Effector CD4-positive, alpha-beta T cell (primary cell): ENCODE measurements around the gene GMPPB.
"Not testable (repeated sequence)": the region's sequence is repeated elsewhere in the genome, so short reads cannot be mapped to it uniquely, and the experiment has no call there.

Experiments used
- DNase-seq: peaks from one replicate; pipeline ENCODE4 v3.0.0-alpha.2; 2020

GMPPB gene

DNA sequence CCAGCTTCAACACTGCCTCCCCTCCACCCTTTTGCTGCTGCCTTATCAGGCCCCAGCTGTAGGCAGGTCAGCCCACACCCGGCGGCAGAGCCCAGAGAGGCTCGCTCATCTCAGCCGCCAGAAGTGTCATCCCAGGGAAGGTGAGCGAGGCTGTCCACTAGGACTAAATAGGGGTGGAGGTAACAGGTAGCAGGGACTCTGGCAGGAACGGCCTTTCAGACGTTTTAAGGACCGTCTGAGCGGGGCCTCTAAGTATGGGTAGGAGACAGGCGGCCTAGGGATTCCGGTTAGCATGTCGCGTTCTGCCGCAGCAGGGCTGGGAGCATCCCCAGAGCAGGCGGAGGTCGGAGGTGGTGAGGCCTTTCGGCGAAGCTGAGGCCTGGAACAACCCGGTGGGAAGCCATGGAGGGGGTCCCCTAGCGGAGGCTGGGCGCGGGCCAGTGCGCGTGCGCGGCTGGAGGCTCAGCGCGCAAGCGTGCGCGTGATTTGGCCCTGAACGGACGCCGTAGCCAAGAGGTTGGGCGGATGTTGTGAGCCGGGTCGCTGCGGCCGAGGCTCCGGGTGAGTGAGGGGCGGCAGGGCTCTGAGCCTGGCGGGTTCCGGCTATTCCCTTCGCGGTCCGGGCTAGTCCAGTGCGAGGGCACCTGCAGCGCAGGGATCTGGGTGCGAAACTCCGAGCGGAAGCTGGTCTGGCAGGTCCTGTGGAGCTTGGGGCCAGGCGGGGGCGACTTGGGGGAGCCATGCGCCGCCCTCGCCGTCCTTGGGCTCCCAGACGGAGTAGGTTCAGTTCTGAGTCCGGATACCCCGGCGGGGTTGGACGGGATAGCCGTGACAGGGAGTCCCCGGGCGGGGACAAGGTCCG lies 34.5 kb downstream of the GMPPB start, which contains the start of the genes MST1 and RNF123:
Gene MST1, minus strand, starts transcription at position 429 of the 862 bp plus-strand sequence. CDS start 783 bp downstream, outside the sequence.
Gene RNF123, plus strand, starts transcription at position 512 of the 862 bp plus-strand sequence. CDS start 1,609 bp downstream, outside the sequence.
- DNase-seq = peak; percentile 91

DNA sequence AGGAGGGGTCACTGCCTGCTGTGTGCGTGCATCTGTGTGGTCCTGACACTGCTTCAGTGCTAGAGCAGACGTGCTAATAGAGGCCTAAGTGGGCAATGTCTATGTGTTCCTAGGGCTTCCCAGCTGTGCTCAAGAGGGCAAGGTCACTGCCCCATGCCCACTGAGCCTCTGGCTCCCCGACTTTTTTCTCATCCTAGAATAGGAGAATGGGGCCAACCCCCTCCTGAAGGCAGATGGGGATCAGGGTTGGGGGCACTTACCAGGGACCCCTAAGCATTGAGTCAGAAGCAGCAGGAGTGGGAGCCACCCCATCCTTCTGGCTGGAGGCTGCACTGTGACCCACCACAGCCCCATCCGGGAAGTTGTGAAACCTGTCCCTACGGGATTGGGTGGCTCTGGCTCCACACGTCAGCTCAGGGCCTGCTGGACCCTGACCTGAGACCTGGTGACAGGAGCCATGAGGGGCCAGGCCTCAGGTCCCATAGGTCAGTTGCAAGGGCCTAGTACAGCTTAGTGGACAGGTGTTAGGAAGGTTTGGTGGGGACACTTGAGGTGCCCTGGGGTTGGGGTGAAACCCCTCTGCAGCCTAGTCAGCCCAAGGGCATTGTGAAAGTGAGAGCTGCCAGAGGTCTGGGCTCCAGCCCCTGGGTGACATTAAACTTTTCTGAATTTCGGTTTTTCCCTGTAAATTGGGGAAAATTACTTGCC lies 35.3 kb downstream of the GMPPB start:
- DNase-seq = not testable (repeated sequence)

DNA sequence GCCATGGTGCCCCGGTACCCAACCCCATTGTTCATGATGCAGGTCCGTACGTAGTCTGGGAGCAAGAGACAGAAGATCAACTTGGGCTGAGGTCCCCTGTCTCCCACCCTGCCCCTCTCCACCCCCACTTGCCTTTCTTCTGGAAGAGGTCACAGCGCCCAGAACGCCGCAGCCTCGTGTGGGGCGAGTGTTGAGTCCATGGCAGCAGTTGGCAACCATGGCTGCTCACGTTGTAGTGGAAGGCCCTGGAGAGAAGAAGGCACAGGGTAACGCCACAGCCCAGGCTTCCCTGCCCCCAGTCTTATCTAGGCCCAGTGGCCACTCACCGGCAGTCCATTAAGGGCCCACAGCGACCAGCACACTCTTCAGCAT lies 36.3 kb downstream of the GMPPB start:
- DNase-seq = not testable (repeated sequence)

DNA sequence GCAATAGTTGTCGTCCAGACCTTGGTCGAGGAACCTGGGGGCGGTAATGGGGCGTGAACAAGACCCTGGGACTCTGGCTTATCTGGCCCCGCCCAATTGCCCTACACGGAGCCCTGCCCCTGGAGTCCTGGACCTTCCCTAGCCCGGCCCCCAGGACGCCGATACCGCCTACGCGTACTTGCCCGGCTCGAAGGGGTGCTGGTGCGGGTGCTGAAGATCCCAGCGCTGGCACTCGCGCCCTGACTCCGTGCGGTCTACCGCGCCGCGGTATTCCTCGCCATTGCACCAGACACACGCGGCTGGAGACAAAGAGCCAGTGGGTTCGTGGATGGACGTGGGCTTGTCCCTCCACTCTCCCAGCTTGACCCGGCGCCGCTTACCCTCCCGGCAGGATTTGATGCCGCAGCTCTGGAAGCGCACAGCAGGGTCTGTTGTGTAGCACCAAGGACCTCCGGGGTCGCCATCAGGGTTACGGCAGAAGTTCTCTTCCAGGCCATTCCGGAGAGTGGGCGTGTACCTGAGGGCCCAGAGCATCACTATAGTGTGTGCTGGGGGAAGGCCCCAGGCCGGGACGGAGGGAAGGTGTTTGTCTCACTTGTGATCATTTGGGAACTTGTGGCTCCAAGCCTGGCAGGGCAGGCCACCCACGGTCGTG lies 36.9 kb downstream of the GMPPB start:
- DNase-seq = peak; percentile 21

DNA sequence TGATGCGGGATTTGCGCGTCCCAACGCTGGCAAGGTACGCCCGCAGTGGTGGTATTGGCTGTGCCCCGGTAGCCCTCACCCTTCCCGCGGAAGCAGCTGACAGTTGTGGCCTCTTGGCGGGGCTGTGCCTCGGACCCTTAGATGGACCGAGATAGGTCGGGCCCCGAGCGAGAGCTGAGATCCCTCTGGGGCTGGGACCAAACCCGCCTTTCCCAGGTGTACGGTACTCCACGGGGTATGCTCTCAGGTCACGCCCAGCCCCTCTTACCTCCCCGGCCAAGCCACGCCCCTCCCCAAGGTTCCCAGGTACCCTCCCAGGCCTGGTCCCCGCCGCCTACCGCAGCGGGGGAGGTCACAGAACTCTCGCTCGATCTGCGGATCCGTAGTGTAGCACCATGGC lies 37.4 kb downstream of the GMPPB start:
- peak; percentile 23 for DNase-seq

DNA sequence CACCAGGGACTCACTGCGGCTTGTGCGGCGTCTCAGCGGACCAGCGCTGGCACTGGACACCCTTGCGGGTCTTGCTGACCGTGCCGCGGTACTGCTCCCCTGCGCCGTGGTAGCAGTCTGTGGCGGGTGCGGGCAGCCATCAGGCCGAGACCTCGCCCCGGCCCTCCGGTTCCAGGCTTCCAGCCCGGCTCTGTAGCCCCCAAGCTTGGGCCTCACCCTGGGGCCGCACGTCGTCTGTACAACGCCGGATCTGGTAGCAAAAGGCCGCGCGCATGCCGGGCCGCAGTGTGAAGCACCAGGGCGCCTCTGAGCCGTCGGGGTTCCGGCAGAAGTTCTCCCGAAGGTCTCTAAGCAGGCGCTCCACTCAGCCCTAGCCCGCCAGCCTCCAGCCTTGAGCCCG lies 37.9 kb downstream of the GMPPB start:
- DNase-seq = not testable (repeated sequence)

DNA sequence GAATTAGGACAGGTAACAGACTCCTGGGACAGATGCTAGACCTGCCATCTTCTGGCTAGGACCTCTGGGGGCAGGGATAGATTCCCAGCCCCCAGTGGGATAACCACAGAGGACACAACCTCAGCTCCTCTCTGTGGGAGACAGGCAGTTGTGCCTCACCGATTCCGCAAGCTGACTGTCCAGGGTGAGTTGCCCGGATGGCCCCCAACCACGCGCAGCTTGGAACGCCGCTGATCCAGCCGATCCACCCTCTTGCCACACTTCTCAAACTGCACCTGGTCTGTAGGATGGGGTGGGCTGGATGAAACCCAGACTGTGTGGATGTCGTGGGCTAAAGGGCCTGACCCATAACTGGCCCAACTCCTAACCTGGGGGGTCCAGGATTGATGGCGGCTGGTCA lies 38.6 kb downstream of the GMPPB start:
- not testable (repeated sequence) for DNase-seq

- DNase-seq = not testable (repeated sequence)
Measured at GRCh38 chr3:49684453-49684852, 39.3 kb downstream of the GMPPB start.

- no peak for DNase-seq
Measured at GRCh38 chr3:49683162-49683561, 40.6 kb downstream of the GMPPB start.

GRCh38 chr3:49681543-49681942 lies 42.2 kb downstream of the GMPPB start:
- no peak for DNase-seq

GRCh38 chr3:49681232-49681522 lies 42.6 kb downstream of the GMPPB start:
- DNase-seq = no peak

- DNase-seq = no peak
Measured at GRCh38 chr3:49680493-49681231, 43.1 kb downstream of the GMPPB start.

DNA sequence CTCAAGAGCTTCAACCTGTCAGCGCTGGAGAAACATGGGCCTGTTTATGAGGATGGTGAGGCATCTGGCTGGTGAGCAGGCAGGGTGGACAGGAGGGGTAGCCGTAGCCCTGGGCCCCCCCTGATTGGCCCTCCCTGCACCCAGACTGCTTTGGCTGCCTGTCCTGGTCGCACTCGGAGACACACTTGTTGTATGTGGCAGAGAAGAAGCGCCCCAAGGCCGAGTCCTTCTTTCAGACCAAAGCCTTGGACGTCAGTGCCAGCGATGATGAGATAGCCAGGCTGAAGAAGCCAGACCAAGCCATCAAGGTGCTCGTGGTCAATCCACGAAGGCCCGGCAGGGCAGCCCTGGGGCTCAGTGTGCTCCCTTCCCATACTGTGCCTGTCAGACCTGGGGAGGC lies 47.8 kb downstream of the GMPPB start:
- no peak for DNase-seq

DNA sequence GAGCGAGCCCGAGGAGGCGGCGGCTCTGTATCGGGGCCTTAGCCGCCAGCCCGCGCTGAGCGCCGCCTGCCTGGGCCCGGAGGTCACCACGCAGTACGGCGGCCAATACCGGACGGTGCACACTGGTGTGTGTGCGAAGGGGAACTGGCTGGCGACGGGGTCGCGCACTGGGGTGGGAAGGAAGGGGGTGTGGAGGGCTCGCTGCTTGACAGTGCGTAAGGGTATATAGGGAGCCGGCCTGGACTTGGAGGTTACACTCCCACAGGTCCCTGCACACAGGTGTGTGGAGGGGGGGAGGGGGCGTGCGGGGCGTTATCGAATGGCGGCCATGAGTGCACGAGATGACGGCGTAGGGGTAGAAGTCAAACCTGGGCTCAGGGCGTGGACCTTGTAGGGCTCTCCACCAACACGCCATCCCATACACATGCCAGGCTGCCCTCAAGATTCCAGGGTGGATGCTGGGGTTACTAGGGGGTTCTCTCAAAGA lies 49.2 kb downstream of the GMPPB start:
- peak; percentile 16 for DNase-seq

DNA sequence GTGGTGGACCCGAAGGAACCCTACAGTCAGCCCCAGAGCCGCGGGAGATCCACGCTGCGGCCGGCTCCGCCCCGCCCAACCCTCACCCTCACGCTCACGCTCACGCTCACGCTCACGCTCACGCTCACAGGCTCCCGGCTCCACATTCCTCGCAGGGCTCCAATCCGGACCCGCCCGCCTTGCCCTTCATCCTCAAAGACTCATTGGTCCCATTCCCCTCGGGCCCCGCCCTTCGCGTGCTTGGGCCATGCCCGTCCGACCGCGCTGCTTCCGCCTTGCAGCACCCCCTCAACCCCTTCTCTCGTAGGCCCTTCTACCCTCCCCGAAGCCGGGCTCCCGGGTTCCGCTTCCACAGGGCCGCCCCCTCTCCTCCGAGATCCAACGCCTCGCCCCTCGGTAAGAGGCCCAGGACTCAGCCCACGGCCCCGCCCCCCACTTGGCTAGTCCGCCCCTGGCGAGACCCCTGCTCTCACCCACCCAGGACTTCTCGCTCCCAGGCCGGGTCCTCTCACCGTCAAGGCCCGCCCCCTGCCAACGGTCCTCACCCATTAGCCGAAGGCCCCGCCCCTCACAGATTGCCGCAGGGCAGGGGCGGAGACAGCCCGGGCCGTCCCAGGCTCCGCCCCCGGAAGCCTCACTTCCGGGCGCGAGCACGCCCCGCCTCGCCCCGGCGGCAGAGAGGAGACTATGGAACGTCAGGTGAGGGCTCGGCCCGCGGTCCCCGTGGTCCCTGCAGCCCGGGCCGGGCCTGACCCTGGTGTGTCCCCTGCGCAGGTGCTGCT lies 49.8 kb downstream of the GMPPB start, which contains the start of gene APEH:
Gene APEH, plus strand, starts transcription at position 637 of the 782 bp plus-strand sequence. Its CDS starts 51 bp downstream, at position 688.
- DNase-seq = peak; percentile 94

DNA sequence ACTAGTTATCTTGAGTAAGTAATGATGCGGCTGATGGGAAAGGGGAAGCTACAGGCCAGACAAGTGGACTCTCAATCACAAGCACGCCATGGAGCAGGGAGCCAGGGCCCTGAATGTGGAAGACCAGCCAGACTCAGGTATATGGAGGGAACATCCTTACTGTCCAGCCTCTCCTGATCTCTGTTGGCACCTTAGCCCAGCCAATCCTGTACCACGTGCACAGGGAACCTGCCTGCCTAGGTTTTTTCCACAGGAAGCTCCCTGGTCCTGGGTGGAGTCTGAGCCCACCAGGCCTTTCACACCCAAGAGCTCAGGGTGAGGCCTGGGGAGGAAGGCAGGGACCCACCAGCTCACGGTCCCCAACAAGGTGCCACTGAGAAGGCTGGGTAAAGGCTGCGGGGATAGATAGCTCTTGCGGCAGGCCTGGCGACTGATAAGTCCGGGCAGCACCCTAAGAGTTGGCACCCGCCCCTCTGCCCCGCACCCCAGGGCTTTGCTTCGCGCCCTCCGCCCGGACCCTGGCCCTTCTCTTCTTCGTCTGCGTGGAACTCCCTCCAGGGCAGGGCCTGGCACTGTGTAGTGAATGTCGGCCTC lies 50.5 kb downstream of the GMPPB start:
- DNase-seq = no peak

DNA sequence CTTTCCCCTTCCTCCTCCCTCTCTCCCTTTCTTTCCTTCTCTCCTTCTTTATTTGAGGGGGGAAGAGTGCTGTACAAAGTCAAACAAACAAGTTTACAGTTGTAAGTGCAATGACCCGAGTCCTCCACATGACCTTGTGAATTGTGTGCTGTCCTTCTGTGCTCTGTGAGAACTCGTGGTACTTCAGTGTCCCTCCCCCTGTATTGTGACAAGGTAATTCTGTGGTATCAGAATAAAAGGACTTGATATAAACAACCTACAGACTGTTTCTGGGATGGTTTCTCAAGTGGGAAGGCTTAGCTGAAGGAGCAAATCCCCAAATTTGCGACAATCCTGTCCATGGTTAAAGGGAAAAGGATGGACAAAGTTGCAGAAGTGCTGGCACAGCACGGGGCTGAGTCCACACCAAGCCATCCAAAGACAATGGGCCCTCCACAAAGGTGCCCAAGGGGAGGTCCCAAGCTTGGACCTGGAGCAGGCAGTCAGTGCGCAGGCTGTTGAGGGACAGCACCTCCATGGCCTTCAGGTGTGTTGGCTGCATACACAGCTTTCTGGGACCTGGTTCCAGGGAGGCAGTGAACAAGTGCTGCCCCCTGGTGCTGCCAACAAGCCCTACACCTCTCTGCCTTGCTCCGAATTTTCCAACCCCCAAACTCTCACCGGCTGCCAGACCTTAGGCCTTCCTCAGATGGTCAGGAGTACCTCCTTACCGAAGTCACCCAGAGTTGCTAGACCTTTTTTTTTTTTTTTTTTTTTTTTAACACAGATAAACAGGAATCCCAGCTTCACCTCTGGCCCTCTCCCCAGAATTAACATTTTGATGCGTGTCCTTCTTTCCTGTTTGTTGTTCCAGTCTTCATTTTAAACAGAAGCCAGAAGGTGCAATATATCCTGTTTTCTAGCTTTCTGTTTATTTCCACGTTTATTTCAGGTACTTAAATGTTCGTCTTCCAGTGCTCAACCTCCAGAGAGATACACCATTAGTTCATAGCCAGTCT lies 52.2 kb downstream of the GMPPB start:
- DNase-seq = peak; percentile 59

DNA sequence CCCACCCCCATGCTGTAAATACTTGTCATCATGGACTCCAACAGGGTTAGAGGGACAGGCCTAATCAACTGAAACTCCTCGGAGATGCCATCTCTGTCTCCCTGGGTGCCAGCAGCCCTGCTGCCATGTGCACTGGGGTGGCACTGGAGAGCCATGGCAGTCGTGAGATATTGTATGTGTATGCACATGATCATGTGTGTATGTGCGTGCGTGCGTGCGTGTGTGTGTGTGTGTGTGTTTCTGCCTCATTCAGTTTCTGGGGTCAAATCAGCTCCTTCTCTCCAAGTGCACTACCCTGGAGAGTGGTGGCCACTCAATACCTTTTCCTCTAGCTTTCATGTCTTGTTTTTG lies 52.8 kb downstream of the GMPPB start:
- DNase-seq = no peak
